Heart left ventricle (tissue), 16 donors: ENCODE measurements around the gene PLPPR2. TPM values are rescaled to one million over a fixed set of nuclear protein-coding genes. Genes with fewer than 3 reads are reported as not detected.
"Not testable (repeated sequence)": the region's sequence is repeated elsewhere in the genome, so short reads cannot be mapped to it uniquely, and the experiment has no call there.

Source experiments
- ATAC-seq, 4 donors: fragments of 200-7000 bp; cut with Tn5 transposase; one replicate each; pipeline ENCODE4 v1.9.1; 2020 to 2022; ENCODE audit warnings: moderate library complexity in 4 of 4, mild to moderate bottlenecking in 3 of 4, moderate number of reproducible peaks in 1 of 4
- DNase-seq, 5 donors: peaks; one replicate each; pipeline ENCODE4 v3.0.0-alpha.2; 2020
- H3K27ac ChIP-seq, 12 donors: fragments of 200-600 bp; sonication (generic) in 4 of 12; one replicate each; pipeline versions ENCODE4 v1.5.0 to v1.8.0; 2016 to 2022; ENCODE audit warnings: mild to moderate bottlenecking in 2 of 12
- H3K27me3 ChIP-seq, 9 donors: fragments of 200-600 bp; sonication (generic) in 2 of 9; one replicate each; pipeline versions ENCODE4 v1.5.1 to v1.8.0; 2016 to 2022; ENCODE audit warnings: mild to moderate bottlenecking in 3 of 9
- H3K36me3 ChIP-seq, 9 donors: fragments of 200-600 bp; sonication (generic) in 2 of 9; one replicate each; pipeline versions ENCODE4 v1.5.0 to v1.8.0; 2018 to 2022; ENCODE audit warnings: mild to moderate bottlenecking in 2 of 9
- H3K4me1 ChIP-seq, 12 donors: fragments of 200-600 bp; sonication (generic) in 4 of 12; one replicate each; pipeline versions ENCODE4 v1.5.0 to v1.8.0; 2016 to 2022; ENCODE audit warnings: mild to moderate bottlenecking in 3 of 12
- H3K4me3 ChIP-seq, 12 donors: fragments of 200-600 bp; sonication (generic) in 4 of 12; one replicate each; pipeline versions ENCODE4 v1.5.0 to v1.8.0; 2017 to 2022; ENCODE audit warnings: mild to moderate bottlenecking in 9 of 12, moderate library complexity in 4 of 12
- H3K9me3 ChIP-seq, 12 donors: fragments of 200-600 bp; sonication (generic) in 4 of 12; one replicate each; pipeline versions ENCODE4 v1.5.0 to v1.8.0; 2016 to 2022; ENCODE audit warnings: mild to moderate bottlenecking in 1 of 12
- POLR2A ChIP-seq, 2 donors: fragments of 450-650 bp; IDR thresholded peaks; one replicate each; pipeline ENCODE4 v1.6.1; 2017; ENCODE audit warnings: antibody characterized with exemption in 2 of 2, mild to moderate bottlenecking in 2 of 2, moderate library complexity in 2 of 2
- WGBS, 4 donors: extraction: QIAGEN DNeasy Blood & Tissue Kit in 2 of 4; methylation state at CpG; one replicate each; pipeline versions ENCODE4 v1.1.5 to v1.1.7; 2013 to 2018; 5-methylcytosine and 5-hydroxymethylcytosine counted together
- intact Hi-C, 10 donors: fragments of 100-400 bp; cut with DNase I; formaldehyde crosslinking; loops; one replicate each; pipeline versions ENCODE4 v1.11.1 to v1.14.2; 2022
- polyA plus RNA-seq, 2 donors: library from polyadenylated mRNA; stranded (reverse); fragments of 200-250 nt; gene quantifications; one replicate each; pipeline ENCODE4 v1.2.3, GENCODE V29; 2013
- total RNA-seq, 9 donors: library from RNA; depleted of rRNA in 2 of 9; stranded (reverse); fragments of >200 nt in 2 of 9; fragmentation: NEBNext Ultra II Directional in 3 of 9; extraction: Animal tissue kit (Norgen Biotek cat#: 25700) in 3 of 9; gene quantifications; one replicate each; pipeline versions ENCODE4 v1.1.0 to v1.2.4, GENCODE V29; 2016 to 2023
- TF ChIP-seq, protein P1 (sequence below), 12 donors: fragments of 200-600 bp; sonication (generic) in 4 of 12; IDR thresholded peaks; one replicate each; pipeline versions ENCODE4 v1.5.0 to v1.8.0; 2018 to 2022; ENCODE audit warnings: antibody characterized with exemption in 12 of 12, mild to moderate bottlenecking in 5 of 12
- donor health status: ischemic (EF 13 %, LVEDD 7.1; RV severe dilation, severe dysfunction).
- donor health status: healthy with polysubstance abuse.
- donor health status: DM: no; HTN: yes; CAD: no.
- donor health status: DM: no; HTN: no; CAD: no.
- donor health status: ischemic (EF 25% LVEDD 6.9; RV normal size, moderate dysfunction).
- donor health status: ischemic (EF 25% LVEDD 5.7; RV mildly dilated, moderate dysfunction).
- donor health status: healthy.
- donor health status: DM: yes; HTN: yes; CAD: no.
- donor health status: ischemic (EF 35%, LVEDD 5.7; RV mildly dilated, moderate dysfunction).
- donor health status: nonischemic (EF 11% LVEDD 7.7; RV severe dilation, severe dysfunction).
- donor health status: DM: yes; HTN: yes; CAD: no.
- donor health status: PGD.
- donor health status: ischemic (EF 29% LVEDD 5.4; RV normal size, mild dysfunction).
- donor health status: nonischemic (EF 23%, LVEDD 6.1; RV moderate dilation, normal function).

The PLPPR2 gene
- total and polyA plus RNA-seq, 11 donors: 4.5 to 24.8 (median 11.2) TPM

DNA sequence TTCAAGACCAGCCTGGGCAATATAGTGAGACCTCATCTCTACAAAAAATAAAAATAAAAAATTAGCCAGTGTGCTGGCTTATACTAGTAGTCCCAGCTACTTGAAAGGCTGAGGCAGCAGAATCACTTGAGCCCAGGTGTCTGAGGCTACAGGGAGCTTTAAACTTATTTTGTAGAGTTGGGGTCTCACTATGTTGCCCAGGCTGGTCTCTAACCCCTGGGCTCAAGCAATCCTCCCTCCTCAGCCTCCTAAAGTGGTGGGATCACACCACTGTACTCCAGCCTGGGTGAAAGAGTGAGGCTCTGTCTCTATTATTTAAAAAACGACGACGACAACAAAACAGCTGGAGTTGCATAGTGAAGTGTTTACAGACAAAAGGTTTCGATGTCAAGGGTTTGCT is 23.7 kb upstream of the PLPPR2 start:
- Histone ChIP-seq H3K27me3 (no peaks in the 10 kb centered on the region), H3K9me3 (peaks cover 0 to 4% (median 0%) of the 10 kb centered on the region in 12 donors), H3K27ac (no peak overlapping the region), H3K4me1 (no peaks in the 10 kb centered on the region), H3K36me3 (peaks cover 0 to 97% (median 59%) of the 10 kb centered on the region in 9 donors), H3K4me3 (no peak overlapping the region)
- TF ChIP-seq, protein P1, sequence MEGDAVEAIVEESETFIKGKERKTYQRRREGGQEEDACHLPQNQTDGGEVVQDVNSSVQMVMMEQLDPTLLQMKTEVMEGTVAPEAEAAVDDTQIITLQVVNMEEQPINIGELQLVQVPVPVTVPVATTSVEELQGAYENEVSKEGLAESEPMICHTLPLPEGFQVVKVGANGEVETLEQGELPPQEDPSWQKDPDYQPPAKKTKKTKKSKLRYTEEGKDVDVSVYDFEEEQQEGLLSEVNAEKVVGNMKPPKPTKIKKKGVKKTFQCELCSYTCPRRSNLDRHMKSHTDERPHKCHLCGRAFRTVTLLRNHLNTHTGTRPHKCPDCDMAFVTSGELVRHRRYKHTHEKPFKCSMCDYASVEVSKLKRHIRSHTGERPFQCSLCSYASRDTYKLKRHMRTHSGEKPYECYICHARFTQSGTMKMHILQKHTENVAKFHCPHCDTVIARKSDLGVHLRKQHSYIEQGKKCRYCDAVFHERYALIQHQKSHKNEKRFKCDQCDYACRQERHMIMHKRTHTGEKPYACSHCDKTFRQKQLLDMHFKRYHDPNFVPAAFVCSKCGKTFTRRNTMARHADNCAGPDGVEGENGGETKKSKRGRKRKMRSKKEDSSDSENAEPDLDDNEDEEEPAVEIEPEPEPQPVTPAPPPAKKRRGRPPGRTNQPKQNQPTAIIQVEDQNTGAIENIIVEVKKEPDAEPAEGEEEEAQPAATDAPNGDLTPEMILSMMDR (IDR thresholded peaks at IDR 0.05): no peak
- no peak for TF ChIP-seq POLR2A (IDR thresholded peaks at IDR 0.05)
- DNase-seq (peak in 1 of 5 donors; percentile 5), ATAC-seq (no peak)
- WGBS, 4 donors: 81 to 92% (median 85%) methylated on average over 4 of the region's 4 CpGs
- intact Hi-C loops: no loop called here

DNA sequence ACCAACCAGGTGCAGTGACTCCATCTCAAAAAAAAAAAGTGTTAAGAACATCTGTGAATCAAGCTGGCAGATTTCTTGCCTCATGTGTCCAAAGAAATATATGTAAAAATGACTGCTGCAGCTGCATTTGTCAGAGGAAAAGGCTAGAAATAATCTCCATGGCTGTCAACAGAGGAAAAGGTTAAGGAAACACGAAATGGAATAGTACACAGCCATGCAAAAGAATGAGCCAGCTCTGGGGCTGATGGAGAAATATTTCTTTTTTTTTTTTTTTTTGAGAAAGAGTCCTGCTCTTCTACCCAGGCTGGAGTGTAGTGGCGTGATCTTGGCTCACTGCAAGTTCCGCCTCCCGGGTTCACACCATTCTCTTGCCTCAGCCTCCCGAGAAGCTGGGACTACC is 22.4 kb upstream of the PLPPR2 start:
- 95 to 96% (median 96%) methylated on average over 5 of the region's 5 CpGs for WGBS, 4 donors
- Histone ChIP-seq H3K27ac (no peak overlapping the region), H3K27me3 (no peaks in the 10 kb centered on the region), H3K4me3 (no peak overlapping the region), H3K9me3 (peaks cover 0 to 4% (median 0%) of the 10 kb centered on the region in 12 donors), H3K4me1 (peaks cover 0 to 8% (median 0%) of the 10 kb centered on the region in 12 donors), H3K36me3 (peaks cover 0 to 92% (median 57%) of the 10 kb centered on the region in 9 donors)
- ATAC-seq (no peak), DNase-seq (no peak)
- intact Hi-C loops: no loop called here
- TF ChIP-seq POLR2A (IDR thresholded peaks at IDR 0.05): no peak
- TF ChIP-seq, protein P1 (IDR thresholded peaks at IDR 0.05): no peak

DNA sequence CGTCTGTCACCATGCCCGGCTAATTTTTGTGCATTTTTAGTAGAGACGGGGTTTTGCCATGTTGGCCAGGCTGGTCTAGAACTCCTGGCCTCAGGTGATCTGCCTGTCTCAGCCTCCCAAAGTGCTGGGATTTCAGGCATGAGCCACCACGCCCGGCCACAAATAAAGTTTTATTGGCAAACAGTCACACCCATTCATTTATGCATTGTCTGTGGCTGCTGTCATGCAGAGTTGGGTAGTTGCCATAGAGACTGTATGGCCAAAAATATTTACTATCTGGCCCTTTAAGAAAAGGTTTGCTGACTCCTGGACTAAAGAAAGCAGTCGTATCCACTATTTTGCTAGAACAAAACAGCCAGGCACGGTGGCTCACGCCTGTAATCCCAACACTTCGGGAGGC is 21.4 kb upstream of the PLPPR2 start:
- WGBS, 4 donors: 87 to 91% (median 88%) methylated on average over 9 of the region's 9 CpGs
- H3K27ac ChIP-seq, intact Hi-C loops, ATAC-seq, H3K4me3 ChIP-seq, DNase-seq, H3K9me3 ChIP-seq, H3K27me3 ChIP-seq: not testable (repeated sequence)
- Histone ChIP-seq H3K36me3 (peaks cover 0 to 83% (median 52%) of the 10 kb centered on the region in 9 donors), H3K4me1 (peaks cover 0 to 18% (median 1%) of the 10 kb centered on the region in 12 donors)

DNA sequence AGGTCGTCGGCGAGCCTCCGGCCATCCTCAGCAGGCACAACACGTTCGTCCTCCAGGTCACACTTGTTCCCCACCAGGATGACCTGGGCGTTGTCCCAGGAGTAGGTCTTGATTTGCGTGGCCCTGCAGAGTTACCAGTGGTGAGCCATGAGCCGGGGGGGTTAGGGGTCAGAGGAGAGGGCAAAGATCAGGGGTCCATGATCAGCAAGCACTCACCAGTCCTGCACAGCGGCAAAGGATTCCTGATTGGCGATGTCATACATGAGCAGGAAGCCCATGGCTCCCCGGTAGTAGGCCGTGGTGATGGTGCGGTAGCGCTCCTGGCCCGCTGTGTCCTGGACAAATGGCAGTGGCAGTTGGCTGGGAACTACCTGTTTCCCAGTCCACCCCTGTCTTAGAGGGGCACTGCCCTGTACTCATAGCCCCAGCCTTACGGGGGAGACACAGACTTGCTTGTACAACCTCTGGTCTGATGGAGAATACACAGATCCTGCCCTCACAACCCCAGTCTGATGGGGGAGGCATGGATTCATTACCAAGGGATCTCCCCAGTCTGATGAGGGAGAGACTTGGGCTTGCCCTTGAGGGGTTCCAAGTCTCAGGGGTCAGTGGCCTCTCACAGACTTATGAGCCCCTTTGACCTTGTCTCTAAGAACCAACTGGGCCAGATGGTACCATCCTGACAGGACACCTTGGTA is 19.6 kb upstream of the PLPPR2 start:
- DNase-seq (peak in 1 of 5 donors; percentile 20), ATAC-seq (no peak)
- intact Hi-C loops: loop anchor here in 3 of 10 donors (5.0 kb wide), 2 partner anchors 33 to 38 kb away; partner anchors contain the start of gene TSPAN16 (in 2 of the 3)
- Histone ChIP-seq H3K9me3 (peaks cover 0 to 4% (median 0%) of the 10 kb centered on the region in 12 donors), H3K4me1 (peaks cover 0 to 27% (median 8%) of the 10 kb centered on the region in 12 donors), H3K27ac (no peak overlapping the region), H3K36me3 (peaks cover 0 to 65% (median 43%) of the 10 kb centered on the region in 9 donors), H3K4me3 (no peak overlapping the region), H3K27me3 (no peaks in the 10 kb centered on the region)
- 95 to 97% (median 96%) methylated on average over 9 to 17 of the region's 17 CpGs for WGBS, 4 donors
- no peak for TF ChIP-seq POLR2A (IDR thresholded peaks at IDR 0.05)
- TF ChIP-seq, protein P1 (IDR thresholded peaks at IDR 0.05): no peak
